LNCaP clone FGC (cell line): Measurements from ENCODE around the gene BAIAP2L2.

Experiments
- DNase-seq: peaks from one replicate; pipeline ENCODE4 v3.0.0-alpha.2; 2011; ENCODE audit warnings: low read depth
- H3K4me3 ChIP-seq: 2 replicates; pipeline ENCODE4 v1.5.1; 2011; ENCODE audit warnings: mild to moderate bottlenecking, low read depth, low read length, control low read depth
- TF ChIP-seq, protein P1 (sequence below): IDR thresholded peaks from 2 replicates; pipeline ENCODE4 v1.5.1; 2012; ENCODE audit warnings: mild to moderate bottlenecking; ENCODE audit not compliant: control insufficient read depth, insufficient read depth; ENCODE audit errors: extremely low read depth

Gene BAIAP2L2

DNA sequence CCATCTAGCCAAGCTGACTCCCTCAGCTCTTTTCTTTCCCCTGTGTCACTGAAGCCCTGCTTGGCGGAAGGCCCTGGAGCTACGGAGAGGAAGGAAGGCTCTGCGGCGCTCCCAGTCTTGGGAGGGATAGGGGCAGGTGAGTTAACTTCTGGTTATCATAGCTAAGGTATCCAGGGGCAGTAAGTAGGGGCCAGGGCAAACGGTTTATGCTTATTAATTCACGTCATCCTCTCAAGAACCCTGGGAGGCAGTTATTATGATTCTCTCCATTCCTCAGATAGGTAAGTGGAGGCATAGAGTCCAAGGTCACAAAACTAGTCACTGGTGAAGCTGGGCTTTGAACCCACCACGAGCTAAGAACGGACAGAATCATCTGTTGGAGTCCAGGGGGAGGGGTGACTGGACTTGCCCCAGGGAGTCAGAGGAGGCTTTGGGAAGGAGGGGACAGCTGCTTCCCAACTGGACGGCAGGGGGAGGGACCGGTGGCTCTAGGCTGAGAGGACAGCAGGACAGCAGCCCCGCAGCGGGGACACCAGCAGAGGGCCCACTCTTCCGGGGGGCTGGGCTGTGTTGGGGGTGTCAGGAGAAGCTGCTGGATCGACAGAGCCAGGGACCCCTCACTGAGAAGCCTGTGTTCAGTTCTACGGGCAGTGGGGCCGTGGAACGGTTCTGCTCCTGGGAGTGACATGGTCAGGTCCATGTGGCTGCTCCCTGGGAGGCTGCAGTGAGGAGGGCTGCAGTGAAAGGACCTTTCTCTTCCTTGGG is 3.5 kb downstream of the BAIAP2L2 start:
- TF ChIP-seq, protein P1, sequence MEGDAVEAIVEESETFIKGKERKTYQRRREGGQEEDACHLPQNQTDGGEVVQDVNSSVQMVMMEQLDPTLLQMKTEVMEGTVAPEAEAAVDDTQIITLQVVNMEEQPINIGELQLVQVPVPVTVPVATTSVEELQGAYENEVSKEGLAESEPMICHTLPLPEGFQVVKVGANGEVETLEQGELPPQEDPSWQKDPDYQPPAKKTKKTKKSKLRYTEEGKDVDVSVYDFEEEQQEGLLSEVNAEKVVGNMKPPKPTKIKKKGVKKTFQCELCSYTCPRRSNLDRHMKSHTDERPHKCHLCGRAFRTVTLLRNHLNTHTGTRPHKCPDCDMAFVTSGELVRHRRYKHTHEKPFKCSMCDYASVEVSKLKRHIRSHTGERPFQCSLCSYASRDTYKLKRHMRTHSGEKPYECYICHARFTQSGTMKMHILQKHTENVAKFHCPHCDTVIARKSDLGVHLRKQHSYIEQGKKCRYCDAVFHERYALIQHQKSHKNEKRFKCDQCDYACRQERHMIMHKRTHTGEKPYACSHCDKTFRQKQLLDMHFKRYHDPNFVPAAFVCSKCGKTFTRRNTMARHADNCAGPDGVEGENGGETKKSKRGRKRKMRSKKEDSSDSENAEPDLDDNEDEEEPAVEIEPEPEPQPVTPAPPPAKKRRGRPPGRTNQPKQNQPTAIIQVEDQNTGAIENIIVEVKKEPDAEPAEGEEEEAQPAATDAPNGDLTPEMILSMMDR: no peak
- H3K4me3 ChIP-seq: no peak overlapping the region
- DNase-seq: no peak

DNA sequence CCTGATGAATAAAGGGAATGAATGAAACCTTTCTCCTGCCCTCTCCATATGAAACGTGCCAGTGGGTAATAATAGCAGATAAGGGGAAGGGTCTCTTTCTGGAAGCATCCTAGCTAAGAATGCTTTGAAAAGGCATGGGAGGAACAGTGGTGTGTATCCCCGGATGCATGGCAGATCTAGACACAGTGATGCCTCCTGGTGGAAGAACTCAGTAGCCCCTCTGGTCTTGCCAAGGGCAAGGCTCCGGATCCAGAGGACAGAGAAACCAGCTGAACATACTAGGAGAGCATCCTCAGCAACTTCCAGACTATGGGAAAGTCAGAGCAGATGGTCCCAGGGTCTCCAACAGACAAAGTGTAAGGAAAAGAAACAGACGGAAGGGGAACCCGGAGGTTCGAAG is 6.4 kb downstream of the BAIAP2L2 start:
- H3K4me3 ChIP-seq: no peak overlapping the region
- TF ChIP-seq, protein P1: no peak
- DNase-seq: no peak

DNA sequence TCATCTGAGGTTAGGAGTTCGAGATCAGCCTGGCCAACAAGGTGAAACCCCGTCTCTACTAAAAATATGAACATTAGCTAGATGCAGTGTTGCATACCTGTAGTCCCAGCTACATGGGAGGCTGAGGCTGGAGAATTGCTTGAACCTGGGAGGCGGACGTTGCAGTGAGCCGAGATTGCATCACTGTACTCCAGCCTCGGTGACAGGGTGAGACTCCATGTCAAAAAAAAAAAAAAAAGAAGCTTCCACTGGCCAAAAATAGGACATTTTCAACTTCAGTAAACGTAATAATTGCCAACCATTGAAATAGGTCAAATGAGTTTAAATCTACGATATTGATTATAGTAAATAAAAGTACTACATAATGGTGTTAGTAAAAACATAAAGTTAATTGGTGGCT is 6.8 kb downstream of the BAIAP2L2 start:
- DNase-seq: no peak
- TF ChIP-seq, protein P1: no peak

DNA sequence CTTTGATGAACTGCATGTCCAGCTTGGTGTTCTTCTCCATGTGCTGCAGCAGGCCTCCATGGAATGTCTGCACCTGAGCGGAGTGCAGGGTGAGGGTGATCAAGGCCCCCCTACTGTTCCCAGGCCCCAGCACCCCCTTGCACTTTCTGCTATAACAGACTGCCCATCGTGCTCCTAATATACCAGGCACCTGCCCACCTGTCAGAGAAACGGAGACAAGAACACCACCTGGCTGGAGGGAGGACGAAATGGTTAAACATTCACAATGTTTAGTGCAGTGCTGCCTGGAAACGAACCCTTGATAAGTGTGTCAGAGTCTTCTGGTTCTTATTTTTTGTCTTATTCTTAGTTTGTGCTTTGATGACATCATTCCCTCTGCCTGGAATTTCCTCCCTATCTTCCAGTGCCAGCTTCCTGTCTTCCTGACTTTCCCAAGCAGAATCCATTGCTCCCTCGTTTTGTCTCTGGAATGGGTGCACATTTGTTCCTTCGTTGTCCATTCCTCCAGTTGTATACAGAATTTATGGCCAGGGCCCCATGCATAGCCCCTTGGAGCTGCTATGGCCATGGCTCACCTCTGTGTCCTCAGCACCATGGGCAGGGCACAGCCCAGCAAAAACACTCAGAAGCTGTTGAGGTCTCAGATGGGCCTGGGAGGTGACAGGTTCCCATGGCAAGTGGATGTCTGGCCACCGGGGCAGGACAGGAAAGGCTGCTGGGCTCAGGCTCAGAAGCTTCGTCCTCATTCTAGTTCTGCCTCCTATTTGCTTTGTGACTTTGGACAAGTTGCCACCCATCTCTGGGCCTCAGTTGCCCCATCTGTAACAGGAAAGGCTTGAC is 11.9 kb downstream of the BAIAP2L2 start:
- no peak overlapping the region for H3K4me3 ChIP-seq
- TF ChIP-seq, protein P1: no peak
- DNase-seq: no peak

More for the DNA sequence above, 6.8 kb downstream of the BAIAP2L2 start:
- H3K4me3 ChIP-seq: no peak overlapping the region

DNA sequence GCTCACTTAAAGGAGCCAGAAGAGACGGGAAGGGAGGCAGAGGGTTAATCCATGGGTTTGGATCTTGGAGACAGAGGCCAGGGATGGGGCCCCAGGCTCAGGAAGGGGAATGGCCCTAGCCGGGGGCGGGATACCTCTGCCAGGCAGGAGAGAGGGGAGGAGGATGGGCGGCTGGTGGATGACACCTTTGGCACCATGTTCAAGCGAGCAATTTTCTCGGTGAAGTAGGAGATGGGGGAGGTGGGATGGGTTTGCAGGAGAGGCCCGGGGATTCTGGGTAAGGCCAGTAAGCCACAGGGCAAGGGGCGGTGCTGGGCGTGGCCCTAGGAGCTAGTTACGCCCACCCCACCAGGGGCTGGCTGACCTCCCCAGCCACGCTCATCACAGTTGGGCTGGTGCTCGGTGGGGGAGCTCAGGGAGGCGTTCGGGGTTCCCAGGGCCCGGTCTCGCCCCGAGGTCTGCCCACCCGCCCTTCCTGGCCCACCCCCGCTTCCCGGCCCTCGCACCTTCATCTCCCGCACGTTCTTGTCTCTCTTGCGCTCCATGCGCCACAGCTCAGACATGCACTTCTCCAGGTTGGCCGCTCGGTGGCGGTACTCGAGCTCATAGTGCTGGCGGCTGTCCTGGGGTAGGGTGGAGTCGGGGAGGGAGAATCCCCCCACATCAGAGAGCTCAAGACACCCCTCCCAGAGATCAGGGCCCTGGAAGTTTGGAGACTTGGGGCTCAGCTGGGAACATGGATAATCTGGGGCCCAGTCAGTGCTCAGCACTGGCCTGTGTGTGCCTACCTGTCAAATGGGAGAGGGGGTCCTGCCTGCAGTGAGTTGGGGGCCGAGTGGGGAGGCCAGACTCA is 12.7 kb downstream of the BAIAP2L2 start:
- TF ChIP-seq, protein P1: 0 out of 2 replicates have a peak, but pooled peaks have one; percentile 3
- no peak for DNase-seq
- no peak overlapping the region for H3K4me3 ChIP-seq

DNA sequence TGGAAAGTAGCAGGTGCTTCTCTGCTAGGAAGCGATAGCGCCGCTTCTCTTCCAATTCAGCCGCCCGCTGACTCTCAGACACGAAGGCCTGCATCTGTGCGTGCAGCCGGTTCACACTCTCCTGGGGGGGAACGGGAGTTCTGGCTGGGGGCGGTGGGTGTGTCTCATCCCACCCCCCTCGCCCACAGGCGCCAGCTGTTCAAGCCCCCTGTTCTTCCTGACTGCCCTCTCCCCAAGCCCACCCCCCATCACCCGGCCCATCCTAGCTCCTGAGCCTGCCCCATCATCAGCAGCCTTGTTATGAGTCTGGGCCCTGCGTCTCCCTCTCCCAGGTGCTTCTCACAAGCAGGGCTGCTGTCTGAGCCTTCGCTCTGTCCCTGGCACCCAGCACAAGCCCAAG is 13.4 kb downstream of the BAIAP2L2 start:
- TF ChIP-seq, protein P1: no peak
- H3K4me3 ChIP-seq: no peak overlapping the region
- DNase-seq: no peak
